COLO668 (cell line): ENCODE results near the gene MRPL23.

Experiments
- DNase-seq: peaks from one replicate; lab custom pipeline; 2025; ENCODE audit not compliant: unreplicated experiment; lab: John Stamatoyannopoulos, UW

The MRPL23 gene

DNA sequence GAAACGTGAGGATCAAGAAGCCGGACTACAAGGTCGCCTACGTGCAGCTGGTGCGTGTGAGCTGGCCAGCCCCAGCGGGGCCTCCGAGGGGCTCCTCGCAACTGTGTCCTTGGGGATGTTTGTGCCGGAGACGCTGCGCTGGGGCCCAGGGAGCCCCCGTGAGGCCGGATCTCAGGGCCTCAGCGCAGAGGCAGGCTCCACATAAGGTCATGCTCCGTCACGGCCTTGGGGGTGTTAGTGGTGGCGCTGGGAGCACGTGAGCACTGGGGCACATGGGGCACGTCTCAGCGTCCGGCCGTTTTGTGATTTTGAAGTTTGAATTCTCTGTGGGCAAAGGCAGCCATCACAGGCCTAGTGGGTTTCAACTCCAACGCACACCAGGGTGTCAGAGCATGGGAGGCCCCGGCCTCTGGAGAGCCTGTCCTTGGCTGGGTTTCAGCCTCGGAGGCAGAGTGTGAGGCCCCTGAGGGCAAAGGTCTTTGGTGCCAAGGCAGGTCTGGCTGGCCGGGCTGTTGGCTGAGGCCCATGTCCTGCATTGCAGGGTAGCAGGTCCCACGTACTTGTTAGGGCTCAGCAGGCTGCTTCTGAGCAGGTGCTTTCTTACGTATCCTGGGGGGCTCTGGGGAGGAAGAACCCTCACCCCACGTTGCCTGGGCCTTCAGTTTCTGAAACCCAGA is 5.8 kb downstream of the MRPL23 start:
- no peak for DNase-seq

DNA sequence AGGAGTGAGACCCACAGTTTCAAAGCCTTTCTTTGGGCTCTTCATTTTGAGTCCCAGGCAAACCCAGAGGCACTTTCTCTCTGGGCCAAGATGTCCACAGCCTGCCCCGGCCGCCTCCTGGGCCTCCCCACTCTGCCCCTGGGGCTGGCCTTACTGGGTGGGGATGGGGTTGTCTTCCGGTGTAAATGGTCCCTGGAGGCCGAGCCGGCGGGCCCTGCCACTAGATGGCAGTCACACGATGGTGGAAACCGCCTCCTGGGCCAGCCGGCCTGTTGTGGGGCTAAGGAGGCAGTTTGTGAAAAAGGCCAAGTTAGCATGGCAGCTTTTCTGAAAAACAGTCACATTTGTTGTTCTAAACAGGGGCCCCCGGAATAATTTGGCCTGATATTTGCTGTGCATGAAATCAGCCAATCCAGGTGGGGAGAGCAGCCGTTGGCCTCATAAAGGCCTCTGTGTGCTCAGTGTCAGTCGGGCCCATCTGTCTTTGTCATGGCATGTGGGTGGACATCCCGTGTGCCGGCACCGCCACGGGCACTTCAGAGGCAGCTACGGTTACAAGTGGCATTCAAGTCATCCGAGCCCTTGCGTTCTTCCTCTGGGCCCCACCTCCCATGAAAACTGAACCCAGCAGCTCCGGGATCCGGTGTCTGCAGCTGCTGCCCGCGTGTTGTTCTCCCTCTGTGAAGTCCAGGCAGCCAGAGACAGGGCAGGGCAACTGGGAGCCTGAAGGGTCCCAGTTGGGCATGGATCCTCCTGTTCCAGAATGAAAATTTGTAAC is 6.5 kb downstream of the MRPL23 start:
- no peak for DNase-seq

- no peak for DNase-seq
Measured at GRCh38 chr11:1958367-1958766, 11.2 kb downstream of the MRPL23 start.

DNA sequence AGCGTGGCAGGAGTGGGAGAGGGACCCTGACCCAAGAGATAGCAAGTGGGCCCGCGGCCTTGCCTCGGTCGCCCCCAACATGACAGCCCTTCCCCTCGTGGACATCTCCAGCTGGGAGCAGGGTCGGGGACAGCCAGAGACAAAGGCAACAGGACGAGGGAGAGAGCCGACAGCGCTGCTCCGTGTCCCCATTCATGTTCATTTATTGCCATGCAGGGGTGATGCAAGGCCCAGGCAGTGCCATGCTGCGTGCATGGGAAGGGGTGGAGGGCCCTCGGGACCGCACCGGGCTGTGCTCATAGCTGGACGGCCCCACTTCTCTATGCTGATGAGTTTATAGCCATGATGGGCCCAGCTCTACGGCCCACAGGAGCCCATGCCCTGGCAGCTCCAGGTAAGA is 12.7 kb downstream of the MRPL23 start:
- DNase-seq, result no peak

- no peak for DNase-seq
Measured at GRCh38 chr11:1963864-1964263, 16.7 kb downstream of the MRPL23 start.

GRCh38 chr11:1964348-1964747 is 17.2 kb downstream of the MRPL23 start:
- no peak for DNase-seq

DNA sequence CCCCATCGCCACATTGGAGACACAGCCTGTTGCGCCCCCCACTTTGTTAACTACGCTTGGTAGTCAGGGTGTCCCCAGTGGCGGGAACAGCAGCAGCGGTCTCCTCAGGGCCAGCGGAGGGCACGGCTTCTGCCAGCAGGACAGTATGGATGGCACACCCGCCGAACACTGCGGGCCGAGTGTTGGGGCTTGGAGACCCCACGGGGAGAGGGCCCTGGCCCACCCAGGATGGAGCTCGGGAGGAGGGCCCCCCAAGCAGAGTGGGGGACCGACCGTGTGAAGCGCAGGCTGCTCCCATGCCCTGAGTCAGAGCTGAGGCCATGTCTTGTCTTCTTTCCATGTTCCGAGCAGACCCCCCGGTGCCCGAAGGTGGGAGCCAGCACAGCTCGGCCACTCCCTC is 17.8 kb downstream of the MRPL23 start:
- DNase-seq, result no peak

DNA sequence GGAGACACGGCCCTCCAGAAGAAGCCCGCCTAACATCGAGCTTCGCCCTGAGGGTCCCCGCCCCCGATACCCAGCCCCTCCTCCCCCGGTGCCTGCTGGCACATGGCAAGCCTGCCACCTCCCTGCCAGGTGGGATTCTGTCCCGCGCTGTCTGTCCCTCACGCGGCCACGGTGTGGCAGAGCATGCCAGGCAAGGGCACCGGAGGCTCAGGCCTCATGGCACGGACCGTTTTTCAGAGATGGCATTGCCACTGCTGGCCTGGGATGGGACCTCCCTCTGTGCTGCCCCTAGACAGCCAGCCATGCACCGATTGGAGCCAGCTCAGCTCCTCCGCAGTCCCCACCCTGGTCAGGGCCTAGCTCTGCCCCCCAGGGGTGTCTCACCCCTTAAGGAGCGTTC is 19.4 kb downstream of the MRPL23 start:
- no peak for DNase-seq

- no peak for DNase-seq
Measured at GRCh38 chr11:1967641-1968225, 20.6 kb downstream of the MRPL23 start.

GRCh38 chr11:1968454-1969002 is 21.4 kb downstream of the MRPL23 start:
- DNase-seq, result no peak

DNA sequence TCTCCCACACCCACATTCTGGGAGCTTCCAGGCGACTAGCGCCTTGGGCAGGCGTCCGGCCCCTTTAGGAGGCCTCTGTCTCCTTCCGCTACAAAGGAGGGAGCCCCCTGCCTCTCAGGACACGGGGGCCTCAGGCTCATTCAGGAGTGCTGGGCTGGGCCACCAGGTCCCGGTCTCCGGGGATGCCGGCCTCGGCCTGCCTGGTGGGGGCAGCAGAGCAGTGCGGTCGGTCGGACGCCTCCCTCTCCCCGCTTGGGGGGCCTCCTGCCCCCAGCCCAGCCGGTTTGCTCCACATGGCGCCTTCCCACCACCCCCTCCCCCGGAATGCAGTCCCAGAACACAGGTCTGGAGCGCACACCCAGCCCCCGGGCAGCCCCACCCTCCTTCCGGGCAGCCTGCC is 21.9 kb downstream of the MRPL23 start:
- no peak for DNase-seq

- DNase-seq, result no peak
Measured at GRCh38 chr11:1969776-1970175, 22.6 kb downstream of the MRPL23 start.

- no peak for DNase-seq
Measured at GRCh38 chr11:1970956-1971355, 23.8 kb downstream of the MRPL23 start.

DNA sequence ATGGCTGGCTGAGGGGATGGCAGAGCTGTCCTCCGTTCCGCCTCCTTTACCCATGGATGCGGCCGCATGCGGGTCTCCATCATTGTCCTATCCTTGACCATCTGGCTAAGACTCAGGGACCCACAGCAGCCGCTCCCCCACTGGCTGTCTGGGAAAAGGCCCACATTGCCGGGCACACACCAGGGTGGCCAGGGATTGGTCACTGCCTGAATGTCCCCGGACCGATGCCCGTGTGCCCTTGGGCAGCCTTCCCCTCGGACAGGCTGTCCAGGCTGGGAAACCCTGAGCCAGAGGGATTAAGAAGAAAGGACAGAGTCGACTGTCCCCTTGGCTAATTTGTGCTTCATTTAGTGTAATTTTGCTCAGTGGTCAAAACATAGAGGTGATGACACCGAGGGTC is 28.1 kb downstream of the MRPL23 start:
- no peak for DNase-seq

- no peak for DNase-seq
Measured at GRCh38 chr11:1978720-1979473, 31.8 kb downstream of the MRPL23 start.

GRCh38 chr11:1979607-1980006 is 32.5 kb downstream of the MRPL23 start:
- no peak for DNase-seq

GRCh38 chr11:1982873-1983600 is 35.9 kb downstream of the MRPL23 start:
- no peak for DNase-seq

GRCh38 chr11:1983601-1983961 is 36.4 kb downstream of the MRPL23 start:
- DNase-seq, result no peak

GRCh38 chr11:1987024-1987423 is 39.9 kb downstream of the MRPL23 start:
- no peak for DNase-seq

GRCh38 chr11:1988174-1988573 is 41.0 kb downstream of the MRPL23 start:
- DNase-seq, result no peak
